ENCODE data around the gene ADPGK.
A peak's percentile ranks its signal among the peaks of the same experiment; 100 is the strongest.

Gene ADPGK

DNA sequence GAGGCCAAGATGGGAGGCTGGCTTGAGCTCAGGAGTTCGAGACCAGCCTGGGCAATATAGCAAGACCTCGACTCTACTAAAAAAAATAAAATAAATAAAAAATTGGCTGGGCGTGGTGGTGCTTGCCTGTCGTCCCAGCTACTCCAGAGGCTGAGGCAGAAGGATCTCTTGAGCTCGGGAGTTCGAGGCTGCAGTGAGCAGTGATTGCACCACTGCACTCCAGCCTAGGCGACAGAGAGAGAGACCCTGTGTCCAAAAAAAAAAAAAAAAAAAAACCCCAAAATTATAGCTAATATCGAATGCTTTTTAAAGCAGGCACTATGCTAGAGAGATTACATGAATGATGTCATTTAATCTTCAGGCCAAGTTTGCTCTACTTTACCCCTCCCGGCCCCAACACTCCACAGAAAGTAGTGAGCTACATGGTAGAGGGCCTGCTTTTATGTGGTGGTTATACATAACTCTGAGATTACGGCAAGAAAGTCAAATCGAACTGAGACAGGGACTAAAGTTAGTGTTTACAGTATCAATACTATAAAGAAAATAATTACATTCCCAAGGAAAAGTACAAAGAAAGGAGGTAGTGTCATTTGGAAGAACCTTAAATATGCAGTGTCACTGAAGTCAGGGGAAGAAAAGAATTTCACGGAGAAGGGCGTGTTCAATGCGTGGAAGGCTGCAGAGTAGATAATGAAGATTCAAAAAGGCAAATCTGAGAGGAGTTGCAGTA lies 1.1 kb downstream of the ADPGK start:
- H3K27me3 Mint-ChIP-seq, result no peaks in the 10 kb centered on the region
- peak overlapping the region; percentile 99 for H3K4me3 Mint-ChIP-seq
- ATAC-seq, result no peak
- peak overlapping the region; percentile 98 for H3K27ac Mint-ChIP-seq
- DNase-seq, result no peak
- peaks cover 68% of the 10 kb centered on the region for H3K4me1 Mint-ChIP-seq
- no peaks in the 10 kb centered on the region for H3K9me3 Mint-ChIP-seq
- peaks cover 41% of the 10 kb centered on the region for H3K36me3 Mint-ChIP-seq (ENCODE audit: low read depth)

GRCh38 chr15:72781631-72782030 lies 1.9 kb downstream of the ADPGK start:
- DNase-seq (no peak), ATAC-seq (no peak)
- peak overlapping the region; percentile 61 for H3K27ac Mint-ChIP-seq
- H3K4me1 Mint-ChIP-seq, result peaks cover 71% of the 10 kb centered on the region
- no peaks in the 10 kb centered on the region for H3K27me3 Mint-ChIP-seq
- peaks cover 41% of the 10 kb centered on the region for H3K36me3 Mint-ChIP-seq (ENCODE audit: low read depth)
- no peaks in the 10 kb centered on the region for H3K9me3 Mint-ChIP-seq
- H3K4me3 Mint-ChIP-seq, result peak overlapping the region; percentile 99

GRCh38 chr15:72778796-72779195 lies 4.8 kb downstream of the ADPGK start:
- no peak for DNase-seq
- Mint-ChIP-seq H3K9me3 (no peaks in the 10 kb centered on the region), H3K4me3 (no peak overlapping the region), H3K4me1 (peaks cover 63% of the 10 kb centered on the region), H3K36me3 (ENCODE audit: low read depth) (peaks cover 50% of the 10 kb centered on the region), H3K27ac (no peak overlapping the region), H3K27me3 (no peaks in the 10 kb centered on the region)
- ATAC-seq, result no peak

DNA sequence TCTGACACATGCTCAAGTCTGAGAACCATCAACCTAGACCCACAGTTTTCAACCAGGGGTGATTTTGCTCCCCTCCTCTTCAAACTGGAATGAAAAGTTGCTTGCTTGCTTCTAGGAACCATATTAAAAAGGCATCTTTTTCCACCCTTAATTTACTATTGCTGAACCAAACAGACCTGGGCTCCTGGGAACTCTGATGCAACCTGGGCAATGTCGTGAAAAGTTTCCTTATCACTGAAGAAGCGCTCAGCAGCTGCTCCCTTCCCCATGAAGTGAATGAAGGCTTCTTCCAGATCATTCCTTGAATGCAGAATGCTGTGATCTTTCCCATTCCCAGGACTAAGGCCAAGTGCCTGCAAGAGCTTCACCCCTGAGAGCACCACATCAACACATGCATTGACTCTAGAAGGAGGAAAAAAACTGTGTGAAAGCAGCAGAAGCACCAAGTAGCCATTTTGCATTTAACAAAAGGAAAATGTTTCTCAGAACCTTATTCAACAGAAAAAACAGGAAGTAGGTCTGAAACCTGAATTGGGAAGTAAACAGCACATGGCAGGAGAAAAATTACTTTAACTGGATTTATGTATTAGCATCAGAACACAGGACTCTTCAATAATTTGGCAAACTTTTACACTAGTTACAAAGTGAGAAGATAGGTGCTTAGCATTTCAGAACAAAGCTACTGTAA lies 8.7 kb downstream of the ADPGK start:
- Mint-ChIP-seq H3K4me3 (no peak overlapping the region), H3K27me3 (no peaks in the 10 kb centered on the region), H3K4me1 (peaks cover 41% of the 10 kb centered on the region), H3K9me3 (no peaks in the 10 kb centered on the region), H3K27ac (no peak overlapping the region), H3K36me3 (ENCODE audit: low read depth) (peaks cover 49% of the 10 kb centered on the region)
- DNase-seq (no peak), ATAC-seq (no peak)

DNA sequence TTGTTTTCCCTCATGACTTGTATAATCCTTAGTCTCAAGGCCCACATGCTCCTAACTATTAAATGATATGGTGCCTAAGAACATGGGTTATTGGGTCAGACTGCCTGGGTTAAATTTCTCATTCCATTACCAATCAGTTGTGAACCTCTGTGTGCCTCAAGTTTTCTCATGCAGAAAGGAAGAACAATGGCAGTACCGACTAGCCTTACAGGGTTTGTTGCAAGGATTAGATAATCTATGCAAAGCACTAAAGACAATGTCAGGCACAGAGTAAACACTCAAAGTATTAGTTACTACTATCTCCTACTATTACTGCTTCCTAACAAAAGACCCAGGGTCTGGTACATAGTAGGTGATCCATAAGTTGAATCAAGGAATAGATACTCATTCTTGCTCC lies 12.2 kb downstream of the ADPGK start:
- H3K4me3 Mint-ChIP-seq, result no peak overlapping the region
- H3K27ac Mint-ChIP-seq, result no peak overlapping the region
- peaks cover 16% of the 10 kb centered on the region for H3K9me3 Mint-ChIP-seq
- H3K27me3 Mint-ChIP-seq, result no peaks in the 10 kb centered on the region
- DNase-seq, result no peak
- H3K4me1 Mint-ChIP-seq, result peaks cover 19% of the 10 kb centered on the region
- ATAC-seq, result no peak
- H3K36me3 Mint-ChIP-seq (ENCODE audit: low read depth), result peaks cover 68% of the 10 kb centered on the region

- Mint-ChIP-seq H3K27ac (peak overlapping the region; percentile 10), H3K36me3 (ENCODE audit: low read depth) (peaks cover 71% of the 10 kb centered on the region), H3K4me3 (no peak overlapping the region), H3K4me1 (peaks cover 15% of the 10 kb centered on the region), H3K9me3 (peaks cover 16% of the 10 kb centered on the region), H3K27me3 (no peaks in the 10 kb centered on the region)
- DNase-seq (no peak), ATAC-seq (peak; percentile 36)
Measured at GRCh38 chr15:72770673-72771328, 12.8 kb downstream of the ADPGK start.

DNA sequence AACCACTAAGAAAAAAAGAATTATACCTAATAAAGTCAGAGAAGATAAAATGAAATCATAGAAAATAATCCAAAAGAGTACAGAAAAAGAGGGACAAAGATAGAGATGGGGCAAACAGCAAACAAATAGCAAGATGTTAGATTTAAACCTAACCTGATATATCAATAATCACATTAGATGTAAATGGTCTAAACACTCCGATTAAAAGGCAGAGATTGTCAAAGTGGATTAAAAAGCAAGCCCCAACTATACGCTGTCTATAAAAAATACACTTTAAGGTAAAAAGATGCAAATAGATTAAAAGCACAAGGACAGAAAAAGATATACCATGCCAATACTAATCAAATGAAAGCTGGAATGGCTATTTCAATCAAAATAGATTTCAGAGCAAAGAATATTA lies 16.8 kb downstream of the ADPGK start:
- Mint-ChIP-seq H3K36me3 (ENCODE audit: low read depth) (peaks cover 77% of the 10 kb centered on the region), H3K9me3 (peaks cover 16% of the 10 kb centered on the region), H3K27ac (no peak overlapping the region), H3K4me1 (peaks cover 11% of the 10 kb centered on the region), H3K4me3 (no peak overlapping the region), H3K27me3 (no peaks in the 10 kb centered on the region)
- no peak for DNase-seq
- no peak for ATAC-seq

DNA sequence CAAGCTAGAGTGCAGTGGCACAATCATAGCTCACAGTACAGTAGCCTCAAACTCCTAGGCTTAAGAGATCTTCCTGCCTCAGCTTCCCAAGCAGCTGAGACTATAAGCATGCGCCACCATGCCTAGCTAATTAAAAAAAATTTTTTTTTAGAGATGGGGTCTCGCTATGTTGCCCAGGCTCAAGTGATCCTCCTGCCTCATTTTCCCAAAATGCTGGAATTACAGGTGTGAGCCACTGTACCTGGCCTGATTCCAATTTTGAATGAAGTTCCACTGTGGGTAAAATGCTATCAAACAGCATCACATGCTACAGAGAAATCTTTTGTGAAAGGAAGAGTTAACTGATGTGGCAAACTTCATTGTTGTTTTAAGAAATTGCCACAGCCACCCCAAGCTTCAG lies 17.5 kb downstream of the ADPGK start:
- H3K27ac Mint-ChIP-seq, result no peak overlapping the region
- peaks cover 16% of the 10 kb centered on the region for H3K9me3 Mint-ChIP-seq
- DNase-seq (no peak), ATAC-seq (no peak)
- peaks cover 75% of the 10 kb centered on the region for H3K36me3 Mint-ChIP-seq (ENCODE audit: low read depth)
- peaks cover 8% of the 10 kb centered on the region for H3K4me1 Mint-ChIP-seq
- H3K27me3 Mint-ChIP-seq, result no peaks in the 10 kb centered on the region
- no peak overlapping the region for H3K4me3 Mint-ChIP-seq

- ATAC-seq, result no peak
- Mint-ChIP-seq H3K36me3 (ENCODE audit: low read depth) (peaks cover 76% of the 10 kb centered on the region), H3K4me1 (peaks cover 4% of the 10 kb centered on the region), H3K4me3 (no peak overlapping the region), H3K9me3 (peaks cover 16% of the 10 kb centered on the region), H3K27me3 (no peaks in the 10 kb centered on the region), H3K27ac (no peak overlapping the region)
- no peak for DNase-seq
Measured at GRCh38 chr15:72764656-72765055, 18.9 kb downstream of the ADPGK start.

GRCh38 chr15:72760590-72761260 lies 22.8 kb downstream of the ADPGK start:
- H3K36me3 Mint-ChIP-seq (ENCODE audit: low read depth), result peaks cover 60% of the 10 kb centered on the region
- H3K9me3 Mint-ChIP-seq, result no peaks in the 10 kb centered on the region
- ATAC-seq, result no peak
- H3K27me3 Mint-ChIP-seq, result no peaks in the 10 kb centered on the region
- H3K4me3 Mint-ChIP-seq, result no peak overlapping the region
- DNase-seq, result no peak
- no peak overlapping the region for H3K27ac Mint-ChIP-seq
- peaks cover 6% of the 10 kb centered on the region for H3K4me1 Mint-ChIP-seq

DNA sequence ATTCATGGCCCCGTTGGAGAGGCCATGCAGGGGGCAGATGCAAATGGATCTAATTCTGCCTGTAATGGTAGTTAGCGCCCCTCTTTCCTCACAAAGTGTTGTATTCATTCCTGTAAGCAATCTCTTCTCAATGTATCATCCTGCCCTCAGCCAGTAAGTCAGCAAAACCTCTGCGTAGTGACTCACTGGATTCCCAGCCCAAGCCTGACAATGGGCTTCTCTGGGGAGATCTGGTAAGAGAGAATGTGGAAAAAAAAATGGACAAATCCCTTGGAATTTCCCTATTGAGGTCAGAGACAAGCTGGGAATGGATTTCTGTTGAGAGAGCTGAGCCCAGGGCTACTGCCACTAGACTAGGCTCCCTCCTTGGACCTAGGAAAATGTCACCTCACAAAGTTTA lies 25.4 kb downstream of the ADPGK start:
- DNase-seq, result no peak
- no peaks in the 10 kb centered on the region for H3K27me3 Mint-ChIP-seq
- peaks cover 16% of the 10 kb centered on the region for H3K4me1 Mint-ChIP-seq
- ATAC-seq, result no peak
- peaks cover 65% of the 10 kb centered on the region for H3K36me3 Mint-ChIP-seq (ENCODE audit: low read depth)
- no peak overlapping the region for H3K4me3 Mint-ChIP-seq
- no peak overlapping the region for H3K27ac Mint-ChIP-seq
- no peaks in the 10 kb centered on the region for H3K9me3 Mint-ChIP-seq

DNA sequence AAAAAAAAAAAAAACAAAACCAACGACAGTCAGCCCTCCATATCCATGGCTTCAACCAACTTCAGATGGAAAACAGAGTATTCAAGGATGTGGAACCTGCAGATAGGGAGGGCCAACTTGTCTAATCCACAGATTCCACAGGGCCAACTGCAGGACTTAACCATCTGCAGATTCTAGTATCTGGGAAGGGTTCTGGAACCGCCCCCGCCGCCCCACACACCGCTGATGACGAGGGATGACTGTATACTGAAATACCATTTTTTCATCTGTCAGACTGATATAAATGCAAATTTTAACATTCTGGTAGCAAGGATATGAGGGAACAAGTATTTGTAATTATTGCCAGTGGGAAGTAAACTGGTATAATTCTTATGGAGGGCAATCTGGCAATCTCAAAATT lies 29.5 kb downstream of the ADPGK start:
- Mint-ChIP-seq H3K27ac (no peak overlapping the region), H3K27me3 (no peaks in the 10 kb centered on the region), H3K4me3 (no peak overlapping the region), H3K4me1 (peaks cover 30% of the 10 kb centered on the region), H3K36me3 (ENCODE audit: low read depth) (peaks cover 52% of the 10 kb centered on the region), H3K9me3 (no peaks in the 10 kb centered on the region)
- no peak for DNase-seq
- no peak for ATAC-seq

DNA sequence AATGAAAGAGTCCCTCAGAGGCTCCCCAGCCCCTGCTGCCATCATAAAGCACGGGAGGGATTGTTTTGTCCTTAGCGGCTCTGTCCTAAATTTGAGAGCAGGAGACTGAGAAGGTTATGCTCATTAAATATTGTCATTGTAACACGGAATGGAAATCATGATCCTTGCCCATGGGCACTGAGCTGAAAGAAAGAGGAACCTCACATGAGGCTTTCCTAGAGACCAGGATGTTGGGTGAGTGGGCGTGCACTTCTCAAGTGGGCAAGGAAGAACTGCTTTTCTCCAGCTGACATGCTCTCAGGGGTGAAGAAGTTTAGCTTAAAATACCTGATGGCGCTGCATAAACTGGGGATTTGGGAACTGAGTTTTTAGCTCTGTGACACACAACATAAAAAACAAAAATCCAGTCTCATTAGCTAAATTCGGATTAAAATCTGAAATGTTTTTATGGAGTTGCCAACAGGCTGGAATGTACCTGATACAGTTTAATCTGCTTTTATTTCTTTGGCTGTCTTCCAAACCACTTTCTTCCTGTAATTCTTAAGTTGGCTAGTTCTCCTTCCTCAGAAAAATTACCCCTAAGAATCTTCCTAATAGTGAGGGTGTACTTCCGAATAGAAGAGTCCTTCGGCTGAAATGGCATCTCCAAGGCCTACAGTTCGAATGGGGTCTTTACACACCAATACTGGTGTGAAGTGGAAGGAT lies 31.7 kb downstream of the ADPGK start:
- H3K27ac Mint-ChIP-seq, result peak overlapping the region; percentile 37
- ATAC-seq (no peak), DNase-seq (no peak)
- no peaks in the 10 kb centered on the region for H3K27me3 Mint-ChIP-seq
- peaks cover 30% of the 10 kb centered on the region for H3K4me1 Mint-ChIP-seq
- H3K4me3 Mint-ChIP-seq, result no peak overlapping the region
- H3K9me3 Mint-ChIP-seq, result no peaks in the 10 kb centered on the region
- H3K36me3 Mint-ChIP-seq (ENCODE audit: low read depth), result peaks cover 50% of the 10 kb centered on the region

DNA sequence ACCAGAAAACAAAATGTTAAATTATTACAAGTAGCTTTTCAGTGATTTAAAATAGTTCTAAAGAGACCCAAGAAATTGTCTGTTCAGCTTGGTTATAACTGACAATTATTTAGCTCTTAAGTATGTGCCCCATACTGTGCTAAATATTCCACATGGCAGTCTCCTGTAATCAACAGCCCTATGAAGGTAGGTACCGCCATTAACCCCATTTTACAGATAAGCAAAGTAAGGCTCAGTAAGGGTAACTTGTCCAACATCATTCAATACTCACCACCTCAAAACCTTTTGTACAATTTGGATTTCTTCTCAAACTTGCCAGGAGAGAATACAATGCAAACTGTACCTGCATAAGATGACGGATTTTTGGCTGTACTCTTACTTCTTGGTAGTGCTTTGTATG lies 33.9 kb downstream of the ADPGK start:
- ATAC-seq (no peak), DNase-seq (no peak)
- peaks cover 19% of the 10 kb centered on the region for H3K4me1 Mint-ChIP-seq
- H3K27ac Mint-ChIP-seq, result no peak overlapping the region
- H3K36me3 Mint-ChIP-seq (ENCODE audit: low read depth), result peaks cover 38% of the 10 kb centered on the region
- H3K4me3 Mint-ChIP-seq, result no peak overlapping the region
- H3K27me3 Mint-ChIP-seq, result no peaks in the 10 kb centered on the region
- H3K9me3 Mint-ChIP-seq, result no peaks in the 10 kb centered on the region

Measured in activated naive CD8-positive, alpha-beta T cell treated with anti-CD3 and anti-CD28 coated beads, Interleukin-2, amount 50 U/mL, for 24 hours (primary cell).